A549 treated with AZD9567 at 1 μM for 4 hours (cell line): ENCODE data around the gene GNPDA2. TPM values are rescaled to one million over a fixed set of nuclear protein-coding genes. Genes with fewer than 3 reads are reported as not detected.

Experiments used
- total RNA-seq: library from RNA; stranded (reverse); fragments of 200-300 nt; extraction: Qiagen RNA extraction; gene quantifications from 5 replicates; pipeline ENCODE4 v1.2.3, GENCODE V29; 2022; ENCODE audit not compliant: insufficient read depth

GNPDA2 gene
- 6.2 to 19.6 TPM (median 10.6 TPM) in 5 replicates for total RNA-seq

DNA sequence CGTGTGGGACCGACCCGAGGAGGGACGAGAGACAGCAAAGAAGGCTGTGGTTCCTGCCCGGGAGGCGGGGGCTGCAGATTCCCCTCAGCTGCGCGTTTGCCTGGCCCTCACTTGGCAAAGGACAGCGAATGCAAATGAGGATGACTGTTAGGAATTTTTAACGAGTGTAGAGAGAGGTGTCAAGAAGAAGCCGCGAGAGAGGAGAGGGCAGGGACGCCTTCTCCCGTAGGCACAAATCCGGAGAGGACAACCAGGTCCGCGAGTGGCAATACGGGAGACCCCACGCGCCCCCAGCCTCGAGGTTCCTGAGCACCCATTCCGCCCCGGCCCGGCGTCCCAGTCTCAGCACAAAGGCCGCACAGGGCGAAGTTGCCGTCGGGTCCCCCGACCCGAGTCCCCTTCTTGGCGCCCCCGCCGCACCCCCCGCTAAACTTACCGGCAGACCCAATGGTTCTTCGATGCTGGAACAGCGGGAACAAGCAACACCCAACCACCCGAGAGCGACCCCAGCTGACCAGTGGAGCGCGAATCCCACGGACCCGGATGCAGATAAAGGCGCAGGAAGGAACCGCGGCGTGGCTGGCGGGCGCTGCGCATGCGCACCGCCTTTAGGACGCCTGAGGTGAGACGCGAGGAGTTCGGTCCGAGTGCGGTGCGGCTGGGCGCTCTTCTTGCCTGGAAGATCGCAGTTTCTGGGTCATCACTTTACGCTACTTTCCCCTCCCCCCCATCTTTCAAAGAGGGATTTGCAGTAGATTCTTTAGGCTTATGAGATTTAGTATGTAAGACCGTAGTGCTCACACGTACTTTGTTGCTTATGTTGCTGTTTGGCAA, at the start of gene GNPDA2:
TSS of gene GNPDA2 (minus strand) at position 519 of the 834 bp plus-strand sequence. CDS start 4,349 bp downstream, outside the sequence.

DNA sequence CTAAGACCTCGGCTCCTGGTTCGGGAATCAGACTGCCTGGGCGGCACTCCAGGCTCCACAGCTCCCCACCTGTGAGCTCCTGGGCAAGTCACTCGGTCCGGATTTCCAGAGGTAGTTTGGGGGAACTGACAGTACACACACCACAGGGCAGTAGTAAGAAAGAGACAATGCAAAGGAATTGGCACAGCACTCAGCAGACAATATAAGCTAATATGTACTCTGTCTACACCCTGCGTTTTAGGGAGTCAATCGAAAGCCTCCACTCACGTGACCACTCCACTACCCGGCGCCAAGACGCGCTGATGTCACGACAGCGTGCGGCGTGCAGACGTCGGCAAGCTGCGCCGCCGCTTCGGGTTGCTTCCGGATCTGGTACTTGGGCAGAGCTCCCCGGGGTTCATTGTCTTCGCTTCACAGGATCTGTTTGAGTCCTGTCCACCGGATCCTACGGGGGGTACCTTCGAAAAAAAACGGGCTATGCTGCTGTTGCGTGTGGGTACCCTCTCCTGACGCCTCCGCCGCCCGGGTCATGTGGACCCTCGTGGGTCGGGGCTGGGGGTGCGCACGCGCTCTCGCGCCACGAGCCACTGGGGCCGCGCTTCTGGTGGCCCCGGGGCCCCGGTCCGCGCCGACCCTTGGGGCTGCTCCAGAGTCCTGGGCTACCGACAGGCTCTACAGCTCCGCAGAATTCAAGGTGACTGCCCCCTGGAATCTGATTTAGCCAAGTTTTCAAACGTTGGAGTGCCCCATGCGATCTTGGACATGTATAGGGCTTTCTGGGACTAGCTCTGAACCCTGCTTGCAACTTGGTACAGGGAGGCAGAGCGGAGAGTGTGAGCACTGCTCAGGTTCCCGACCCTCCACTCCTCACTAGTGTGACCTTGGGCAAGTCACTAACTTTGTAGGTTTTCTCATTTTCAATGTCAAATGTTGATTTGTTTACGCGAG, 48.0 kb downstream of the GNPDA2 start, which contains the start of gene GUF1:
TSS of gene GUF1 (plus strand) at position 327 of the 948 bp plus-strand sequence. CDS start at position 530, 203 bp downstream.

Other genes starting within 250 kb of the GNPDA2 start
- gene YIPF7, start 74.9 kb downstream of the GNPDA2 start, total RNA-seq, result not detected in 5 replicates
- 8.3 to 9.4 TPM (median 9.0 TPM) in 5 replicates for gene GUF1, start 48.1 kb downstream of the GNPDA2 start, total RNA-seq